GM19351 (cell line): ENCODE data around the gene CCDC71.

Experiments
- ATAC-seq: cut with Tn5 transposase; IDR thresholded peaks from one replicate; pipeline ENCODE4 v1.9.1; 2021; ENCODE audit warnings: mild to moderate bottlenecking, moderate library complexity; ENCODE audit not compliant: unreplicated experiment

Gene CCDC71

DNA sequence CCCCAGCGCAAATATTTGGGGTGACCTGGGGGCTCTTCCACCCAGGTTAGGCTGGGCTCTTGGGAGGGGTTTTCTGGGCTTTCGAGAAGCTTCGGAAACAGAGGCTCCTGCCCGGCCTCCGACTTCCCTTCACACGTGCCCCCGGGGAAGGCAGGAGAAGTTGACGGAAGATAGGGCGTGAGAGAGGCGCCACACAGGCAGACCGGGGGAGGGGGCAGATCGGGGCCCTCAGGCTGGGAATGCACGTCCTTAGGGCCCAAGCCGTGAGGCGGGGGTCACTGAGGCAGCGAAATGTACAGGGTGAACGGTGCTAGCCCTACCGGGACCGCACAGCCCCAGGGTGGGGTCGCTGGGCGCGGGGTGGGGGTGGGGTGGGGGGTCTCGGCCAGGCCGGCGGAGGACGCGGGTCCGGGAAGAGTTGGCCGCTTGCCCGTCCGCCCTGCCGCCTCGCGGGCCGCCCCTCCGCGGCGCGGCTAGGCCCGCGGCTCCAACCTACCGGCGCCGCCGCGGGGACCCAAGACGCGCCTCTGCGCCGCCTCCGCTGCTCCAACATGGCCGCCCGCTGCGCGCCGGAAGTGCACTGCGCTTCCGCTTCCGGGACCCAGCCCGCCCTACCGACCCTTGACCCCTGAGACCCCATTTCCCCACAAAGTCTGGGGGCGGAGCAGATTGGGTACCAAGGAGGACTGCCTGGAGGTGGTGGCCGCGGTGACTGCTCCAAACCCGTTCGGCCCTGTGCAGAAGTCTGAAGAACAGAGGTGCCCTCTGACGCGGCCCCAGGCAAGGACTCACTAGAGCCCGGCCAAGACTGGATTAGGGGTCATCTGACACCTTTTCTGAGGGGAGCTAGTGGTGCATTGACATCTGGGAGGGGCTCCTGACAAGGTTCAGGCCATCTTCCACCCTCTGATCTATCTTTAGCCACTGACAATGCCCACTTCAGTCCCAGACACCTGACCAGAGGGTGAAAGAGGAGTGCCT lies at the start of gene CCDC71:
TSS of gene CCDC71 (minus strand) at position 561 of the 981 bp plus-strand sequence. CDS start 2,123 bp downstream, outside the sequence.
- peak; percentile 74 for ATAC-seq

DNA sequence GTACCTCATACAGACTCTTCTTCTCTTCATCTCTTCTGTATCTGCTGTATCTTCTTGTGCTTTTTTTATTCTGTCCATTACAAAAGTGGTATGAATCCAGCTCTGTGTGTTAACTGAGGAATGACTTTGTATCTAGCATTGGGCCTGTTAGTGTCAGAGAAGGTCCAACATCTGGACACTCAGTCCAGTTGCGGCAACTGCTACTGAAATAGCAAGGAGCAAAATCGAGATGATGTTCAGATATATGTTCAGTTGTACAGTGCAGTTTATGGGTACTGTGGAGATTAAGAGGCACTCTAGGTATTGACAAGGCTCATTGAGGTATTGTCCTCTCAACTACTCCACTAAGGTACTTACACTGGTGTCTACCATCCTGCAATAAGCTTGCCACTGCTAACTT lies 47.9 kb upstream of the CCDC71 start:
- ATAC-seq: no peak

DNA sequence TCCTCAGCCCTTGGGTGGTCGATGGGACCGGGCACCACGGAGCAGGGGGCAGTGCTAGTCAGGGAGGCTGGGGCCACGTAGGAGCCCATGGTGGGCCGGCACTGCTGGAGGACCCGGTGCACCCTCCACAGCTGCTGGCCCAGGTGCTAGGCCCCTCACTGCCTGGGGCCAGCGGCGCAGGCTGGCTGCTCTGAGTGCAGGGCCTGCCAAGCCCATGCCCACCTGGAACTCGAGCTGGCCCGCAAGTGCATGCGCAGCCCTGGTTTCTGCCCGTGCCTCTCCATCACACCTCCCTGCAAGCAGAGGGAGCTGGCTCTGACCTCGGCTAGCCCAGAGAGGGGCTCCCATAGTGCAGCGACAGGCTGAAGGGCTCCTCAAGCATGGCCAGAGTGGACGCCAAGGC lies 47.4 kb upstream of the CCDC71 start:
- ATAC-seq: no peak

DNA sequence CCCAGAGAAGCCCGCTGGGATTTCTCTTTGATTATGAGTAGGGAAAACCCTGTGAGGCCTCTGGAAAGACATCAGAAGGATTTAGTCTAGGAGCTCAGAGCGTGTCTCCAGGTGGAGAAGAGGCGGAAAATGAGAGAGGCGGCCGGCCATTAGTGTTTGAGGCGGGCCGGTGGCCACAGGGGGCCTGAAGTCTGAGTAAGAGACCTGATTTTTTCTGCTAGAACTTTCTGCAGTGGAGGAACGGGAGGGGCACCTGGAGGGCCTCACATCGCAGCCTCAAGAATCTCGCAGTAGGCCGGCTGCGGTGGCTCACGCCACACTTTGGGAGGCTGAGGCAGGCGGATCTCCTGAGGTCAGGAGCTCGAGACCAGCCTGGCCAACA lies 33.8 kb upstream of the CCDC71 start:
- ATAC-seq: no peak

DNA sequence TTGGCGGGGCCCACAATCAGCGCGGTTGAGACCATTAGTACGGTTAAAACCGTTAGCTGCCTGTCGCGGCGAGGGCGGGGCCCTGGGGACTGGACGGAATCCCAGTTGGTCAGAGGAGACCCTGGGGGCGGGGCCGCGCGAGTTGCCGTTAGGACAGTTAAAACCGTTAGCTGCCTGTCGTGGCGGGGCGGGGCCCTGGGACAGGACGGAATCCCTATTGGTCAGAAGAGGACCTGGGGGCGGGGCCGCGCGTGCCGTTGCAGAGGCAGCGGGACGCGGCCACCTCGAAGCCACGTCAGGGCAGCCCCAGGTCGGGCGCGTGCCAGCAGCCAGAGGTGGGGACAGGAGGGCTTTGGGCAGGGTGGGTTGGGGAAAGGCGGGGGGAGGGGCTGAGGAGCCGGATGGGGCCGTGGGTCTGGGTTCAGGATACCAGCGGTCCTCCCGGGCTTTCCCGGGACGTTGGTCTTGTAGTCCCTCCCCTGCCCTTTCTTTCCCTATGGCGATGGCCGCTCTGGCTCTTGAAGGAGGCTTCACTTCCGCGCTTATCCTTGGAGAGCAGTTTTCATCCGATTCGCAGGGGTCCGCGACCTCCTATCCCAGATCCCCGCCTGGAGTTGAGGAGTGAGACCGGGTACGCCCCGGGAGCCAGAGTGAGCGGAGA lies 33.2 kb upstream of the CCDC71 start:
- ATAC-seq: no peak

DNA sequence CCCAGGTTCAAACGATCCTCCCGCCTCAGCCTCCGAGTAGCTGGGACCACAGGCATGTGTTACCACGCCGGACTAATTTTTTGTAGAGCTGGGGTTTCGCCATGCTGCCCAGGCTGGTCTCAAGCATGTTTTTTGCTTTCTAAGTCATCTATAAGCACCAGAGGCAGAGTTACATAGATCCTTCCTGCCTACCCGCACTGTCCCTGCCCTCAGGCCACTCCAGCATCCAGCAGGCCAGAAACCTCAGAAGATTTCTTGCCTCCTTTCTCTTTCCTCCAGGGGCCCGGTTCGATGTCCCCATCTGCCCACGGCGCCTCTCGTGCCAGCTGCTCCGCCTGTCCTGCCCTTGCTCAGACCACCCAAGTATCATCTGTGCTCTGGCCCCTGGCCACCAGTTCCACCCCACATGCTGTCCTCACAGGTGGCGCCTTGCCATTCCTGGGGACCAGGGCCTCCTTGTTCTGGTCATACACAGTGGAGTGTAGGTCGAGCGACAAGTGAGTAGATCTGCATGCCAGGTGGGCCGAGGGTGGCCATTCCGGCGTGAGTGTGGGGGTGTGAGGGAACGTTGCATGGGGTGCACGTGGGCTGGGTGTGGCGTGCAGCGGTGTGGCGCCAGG lies 32.6 kb upstream of the CCDC71 start:
- no peak for ATAC-seq

DNA sequence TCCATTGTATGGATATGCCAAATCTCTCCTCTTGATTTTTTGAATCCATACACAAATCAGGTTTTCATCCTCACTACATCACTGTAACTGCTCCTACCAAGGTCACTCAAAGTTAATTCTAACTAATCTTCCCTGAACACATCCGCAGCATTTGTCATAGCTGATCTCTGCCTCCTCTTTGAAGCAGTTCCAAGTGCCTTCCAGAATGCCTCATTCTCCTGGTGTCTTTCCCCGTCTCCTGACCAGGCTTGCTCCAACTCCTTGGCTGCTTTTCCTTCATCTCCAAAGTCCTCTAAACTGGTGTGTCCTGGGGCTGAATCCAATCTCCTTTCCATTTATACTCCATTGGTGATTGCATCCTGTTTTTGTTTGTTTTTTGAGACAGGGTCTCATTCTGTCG lies 32.0 kb upstream of the CCDC71 start:
- no peak for ATAC-seq

DNA sequence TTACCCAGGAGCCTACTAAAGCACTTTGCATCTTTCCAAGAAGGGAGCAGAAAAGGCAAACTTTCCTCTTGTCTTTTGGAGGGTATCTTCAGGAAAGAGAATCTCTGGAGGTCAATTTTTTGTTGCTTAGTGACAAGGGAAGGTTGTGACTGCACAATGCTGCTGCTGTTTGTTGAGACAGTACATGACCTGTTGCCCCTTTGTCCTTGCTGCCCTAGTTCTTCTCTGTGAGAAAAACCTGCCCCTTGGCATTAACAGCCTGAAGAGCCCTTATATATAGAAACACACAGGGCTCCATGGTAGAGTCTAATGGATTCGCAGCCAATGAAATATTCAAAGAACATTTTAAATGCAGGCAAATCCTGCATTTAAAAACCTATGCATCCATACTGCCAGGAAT lies 25.6 kb upstream of the CCDC71 start:
- no peak for ATAC-seq

DNA sequence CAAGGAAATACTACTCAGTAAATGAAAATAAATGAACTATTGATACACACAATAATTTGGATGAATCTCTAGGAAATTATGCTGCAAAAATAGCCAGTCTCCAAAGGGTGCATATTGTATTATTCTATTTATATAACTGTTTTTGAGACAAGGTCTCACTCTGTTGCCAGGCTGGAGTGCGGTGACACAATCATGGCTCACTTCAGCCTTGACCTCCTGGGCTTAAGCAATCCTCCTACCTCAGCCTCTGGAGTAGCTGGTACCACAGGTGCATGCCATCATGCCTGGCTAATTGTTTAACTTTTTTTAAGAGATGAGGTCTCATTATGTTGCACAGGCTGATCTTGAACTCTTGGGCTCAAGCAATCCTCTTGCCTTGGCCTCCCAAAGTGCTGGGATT lies 17.7 kb upstream of the CCDC71 start:
- no peak for ATAC-seq

DNA sequence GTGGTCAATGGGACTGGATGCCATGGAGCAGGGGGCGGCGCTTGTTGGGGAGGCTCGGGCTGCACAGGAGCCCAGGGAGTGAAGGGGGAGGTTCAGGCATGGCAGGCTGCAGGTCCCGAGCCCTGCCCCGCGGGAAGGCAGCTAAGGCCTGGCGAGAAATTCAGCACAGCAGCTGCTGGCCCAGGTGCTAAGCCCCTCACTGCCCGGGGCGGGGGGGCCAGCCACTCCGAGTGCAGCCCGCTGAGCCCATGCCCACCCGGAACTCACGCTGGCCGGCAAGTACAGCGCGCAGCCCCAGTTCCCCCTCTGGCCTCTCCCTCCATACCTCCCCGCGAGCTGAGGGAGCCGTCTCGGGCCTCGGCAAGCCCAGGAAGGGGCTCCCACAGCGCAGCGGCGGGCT lies 16.6 kb upstream of the CCDC71 start:
- no peak for ATAC-seq

DNA sequence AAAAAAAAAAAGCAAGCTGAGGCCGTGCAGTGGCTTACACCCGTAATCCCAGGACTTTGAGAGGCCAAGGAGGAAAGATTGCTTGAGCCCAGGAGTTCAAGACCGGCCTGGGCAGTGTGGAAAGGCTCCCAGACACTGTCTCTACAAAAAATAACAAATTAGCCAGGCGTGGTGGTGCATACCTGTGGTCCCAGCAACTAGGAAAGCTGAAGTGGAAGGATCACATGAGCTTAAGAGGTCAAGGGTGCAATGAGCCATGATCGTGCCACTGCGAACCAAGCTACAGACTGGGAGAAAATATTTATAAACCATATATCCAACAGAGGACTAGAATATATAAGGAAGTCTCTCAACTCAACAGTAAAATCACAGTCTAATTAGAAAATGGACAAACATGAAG lies 15.2 kb upstream of the CCDC71 start:
- ATAC-seq: no peak

DNA sequence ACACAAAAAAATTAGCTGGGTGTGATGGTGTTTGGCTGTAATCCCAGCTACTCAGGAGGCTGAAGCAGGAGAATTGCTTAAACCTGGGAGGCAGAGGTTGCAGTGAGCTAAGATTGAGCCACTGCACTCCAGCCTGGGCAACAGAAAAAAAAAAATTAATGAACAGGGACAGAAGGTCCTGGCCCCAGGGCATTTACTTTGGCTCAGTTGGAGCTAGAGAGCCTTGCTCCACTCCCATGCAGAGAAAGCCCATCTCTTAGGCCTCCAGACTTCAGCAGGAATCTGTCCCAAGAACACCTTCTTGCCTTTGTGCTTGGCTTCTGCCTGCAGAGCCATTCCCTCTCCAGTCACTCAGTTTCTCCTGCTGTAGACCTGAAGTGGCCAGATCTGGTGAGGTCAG lies 14.0 kb upstream of the CCDC71 start:
- ATAC-seq: no peak

DNA sequence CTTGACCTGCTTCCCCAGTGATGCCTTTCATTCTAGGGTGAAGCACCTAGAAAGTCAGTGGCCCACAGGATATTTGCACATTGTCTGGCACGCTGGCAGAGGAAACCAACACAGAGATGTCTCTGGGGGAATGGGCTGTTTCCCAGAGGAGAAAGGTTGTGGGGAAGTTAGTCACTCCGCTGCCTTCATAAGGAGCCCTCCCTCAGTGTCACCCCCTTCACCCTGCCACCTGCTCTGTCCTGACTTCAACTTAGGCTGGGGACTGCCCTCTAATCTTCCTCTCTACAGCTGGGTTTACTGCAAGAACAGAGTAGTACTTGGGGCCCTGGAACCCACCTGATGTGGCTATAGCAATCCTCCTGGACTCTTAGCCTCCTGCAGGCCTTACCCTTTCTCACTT lies 10.9 kb upstream of the CCDC71 start:
- no peak for ATAC-seq

DNA sequence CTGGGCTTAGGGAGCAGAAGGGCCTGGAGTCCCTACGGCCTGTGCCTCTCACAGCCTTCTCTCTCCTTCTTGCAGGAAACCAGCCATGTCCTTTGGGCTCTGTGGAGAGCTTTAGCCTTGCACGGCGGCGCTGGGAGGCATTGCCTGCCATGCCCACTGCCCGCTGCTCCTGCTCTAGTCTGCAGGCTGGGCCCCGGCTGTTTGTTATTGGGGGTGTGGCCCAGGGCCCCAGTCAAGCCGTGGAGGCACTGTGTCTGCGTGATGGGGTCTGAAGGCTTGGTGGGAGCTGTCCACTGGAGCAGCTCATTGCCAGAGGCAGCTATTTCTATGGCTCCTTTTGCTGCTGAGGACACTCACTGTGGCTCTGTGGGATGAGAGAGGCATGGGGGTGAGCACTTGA lies 9.4 kb upstream of the CCDC71 start:
- ATAC-seq: no peak

DNA sequence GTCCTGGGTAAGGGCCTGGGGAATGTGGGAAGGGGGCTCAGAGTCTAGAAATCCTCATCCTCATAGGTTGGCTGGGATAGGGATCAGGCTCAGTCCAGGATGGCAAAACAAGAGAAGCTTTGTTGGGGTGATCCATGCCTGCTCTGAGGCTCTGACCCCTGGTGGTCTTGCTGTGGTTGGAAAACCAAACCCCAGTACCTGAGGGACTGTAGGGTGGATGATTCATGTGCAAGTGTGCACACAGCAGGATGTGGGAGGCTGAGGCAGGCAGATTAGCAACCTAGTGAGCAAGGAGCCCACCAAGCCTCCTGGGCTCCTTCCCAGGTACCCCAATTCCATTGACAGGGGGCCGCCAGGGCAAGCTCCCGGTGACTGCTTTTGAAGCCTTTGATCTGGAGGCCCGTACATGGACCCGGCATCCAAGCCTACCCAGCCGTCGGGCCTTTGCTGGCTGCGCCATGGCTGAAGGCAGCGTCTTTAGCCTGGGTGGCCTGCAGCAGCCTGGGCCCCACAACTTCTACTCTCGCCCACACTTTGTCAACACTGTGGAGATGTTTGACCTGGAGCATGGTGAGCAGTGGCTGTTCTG lies 8.4 kb upstream of the CCDC71 start:
- ATAC-seq: no peak

DNA sequence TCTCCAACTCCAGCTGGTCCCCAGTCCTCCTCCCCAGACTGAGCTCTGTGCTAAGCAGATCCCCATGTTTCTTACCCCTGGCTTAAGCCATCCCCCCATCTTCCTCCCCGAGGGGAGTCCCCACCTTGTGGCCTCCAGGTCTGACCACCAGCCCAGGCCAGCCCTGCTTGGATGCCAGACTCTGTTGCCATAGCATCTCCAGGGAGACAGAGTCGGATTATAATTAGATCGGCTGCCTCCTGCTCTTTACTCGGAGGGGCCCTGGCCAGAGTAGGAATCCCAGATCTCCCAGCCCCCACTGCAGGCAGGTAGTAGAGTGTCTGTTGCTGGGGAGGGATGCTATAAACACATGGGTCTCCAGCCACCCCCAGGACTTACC lies 7.7 kb upstream of the CCDC71 start:
- no peak for ATAC-seq

DNA sequence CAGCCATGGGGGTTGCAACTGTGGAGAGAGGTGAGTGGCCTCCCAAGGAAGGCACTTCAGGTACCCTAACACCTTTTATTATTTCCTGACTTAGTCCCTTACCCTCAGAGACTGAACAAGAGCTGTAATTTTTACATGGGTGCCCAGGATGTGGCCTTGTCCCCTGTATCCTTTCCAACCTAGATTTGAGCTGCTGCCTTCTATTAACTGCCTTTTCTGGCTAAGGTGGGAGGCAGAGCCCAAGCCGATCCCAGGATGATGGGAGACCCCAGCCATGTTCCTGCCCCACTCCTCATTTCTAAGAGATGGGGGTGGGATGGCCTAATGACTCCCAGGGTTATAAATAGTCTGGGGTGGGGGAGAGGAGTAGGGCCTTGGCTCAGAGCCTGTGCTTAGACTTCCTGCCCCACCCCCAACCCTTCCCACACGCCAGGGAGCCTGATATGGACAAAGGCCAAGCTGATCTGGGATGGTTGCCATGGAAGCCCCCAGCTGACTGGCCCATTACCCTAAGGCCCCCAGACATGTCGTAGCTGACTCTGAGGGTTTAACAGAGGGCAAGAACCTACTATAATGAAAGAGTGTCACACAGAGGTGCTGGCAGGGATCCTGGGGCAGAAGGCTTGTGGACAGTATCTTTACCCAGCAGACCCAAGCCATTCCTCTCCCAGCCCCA lies 7.1 kb upstream of the CCDC71 start:
- ATAC-seq: no peak

DNA sequence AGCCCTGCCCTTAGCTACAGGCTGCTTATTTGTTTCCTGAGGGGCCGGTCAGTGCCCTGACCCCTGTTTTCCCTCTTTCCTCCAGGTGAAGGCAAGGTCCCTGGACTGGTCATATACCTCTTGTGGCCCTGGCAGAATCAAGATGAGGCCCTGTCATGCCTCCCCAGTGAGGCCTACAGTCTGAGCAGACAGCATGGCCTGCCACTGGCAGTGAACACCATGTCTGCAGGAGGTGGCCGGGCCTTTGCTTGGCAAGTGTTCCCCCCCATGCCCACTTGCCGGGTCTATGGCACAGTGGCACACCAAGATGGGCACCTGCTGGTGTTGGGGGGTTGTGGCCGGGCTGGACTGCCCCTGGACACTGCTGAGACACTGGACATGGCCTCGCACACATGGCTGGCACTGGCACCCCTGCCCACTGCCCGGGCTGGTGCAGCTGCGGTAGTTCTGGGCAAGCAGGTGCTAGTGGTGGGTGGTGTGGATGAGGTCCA lies 6.5 kb upstream of the CCDC71 start:
- no peak for ATAC-seq

DNA sequence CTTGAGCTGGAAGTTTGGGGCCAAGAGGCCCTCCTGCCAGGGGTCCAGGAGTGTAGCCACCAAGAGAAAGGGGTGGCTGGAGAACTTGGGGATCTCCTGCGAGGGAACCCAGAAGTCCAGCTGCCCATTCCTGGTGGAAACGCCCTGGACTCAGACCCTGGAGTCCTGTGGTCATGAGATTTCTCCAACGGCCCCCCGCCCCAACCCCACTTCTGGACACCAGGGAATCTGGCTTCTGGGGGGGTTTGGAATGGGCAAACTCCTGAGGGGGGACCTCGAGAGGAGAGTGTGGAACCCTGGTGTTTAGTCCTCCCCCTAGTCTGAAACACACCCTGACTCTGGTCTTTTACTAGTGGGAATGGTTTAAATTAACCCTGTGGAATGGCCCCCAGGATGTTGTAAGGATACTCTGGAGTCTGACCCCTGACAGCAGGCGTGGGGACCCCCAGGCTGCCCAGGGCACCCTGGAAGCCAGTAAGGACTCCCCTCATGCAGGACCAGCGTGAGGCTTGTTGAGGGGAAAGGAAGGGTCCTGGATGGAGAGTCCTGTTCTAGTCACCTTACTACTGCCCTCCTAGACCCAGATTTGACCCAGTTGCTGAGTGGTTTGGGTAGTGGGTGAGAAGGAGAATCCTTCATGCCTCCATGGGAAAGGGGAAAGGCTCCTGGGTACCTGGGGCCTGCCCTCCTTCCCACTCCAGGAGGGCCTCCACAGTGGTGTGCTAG lies 5.8 kb upstream of the CCDC71 start:
- ATAC-seq: no peak

DNA sequence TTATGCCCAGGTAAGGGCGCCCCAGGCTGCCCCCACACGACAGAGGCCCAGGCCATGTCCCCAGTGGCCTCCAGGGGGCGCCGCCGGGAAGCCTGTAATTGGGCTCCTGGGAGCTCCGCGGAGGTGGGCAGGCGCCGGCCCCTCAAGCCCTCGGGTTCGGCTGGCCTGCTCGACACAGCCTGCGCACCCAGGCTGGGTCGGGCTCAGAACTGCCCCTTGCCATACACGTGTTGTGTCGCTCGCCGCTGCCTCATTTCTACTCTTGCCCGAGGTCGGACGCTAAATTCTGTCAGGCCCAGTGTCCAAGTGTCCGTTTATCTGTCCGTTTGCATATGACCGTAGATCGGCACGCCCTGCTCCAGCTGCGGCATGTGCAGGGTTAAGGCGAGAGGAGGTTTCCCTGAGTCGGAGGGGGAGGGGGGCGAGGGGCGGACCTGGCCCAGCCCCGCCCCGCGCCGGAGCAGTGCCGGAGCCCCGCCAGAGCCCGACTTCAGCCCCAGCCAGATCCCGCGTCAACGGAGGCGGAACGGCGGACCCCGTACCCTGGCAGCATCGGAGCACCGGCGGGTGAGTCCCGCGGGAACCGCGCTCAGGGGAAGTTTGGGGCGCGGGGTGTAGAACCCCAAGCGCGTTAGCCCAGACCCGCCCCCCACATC lies 5.1 kb upstream of the CCDC71 start, which contains the start of gene KLHDC8B:
TSS of gene KLHDC8B (plus strand) at position 480 of the 656 bp plus-strand sequence. CDS start 1,172 bp downstream, outside the sequence.
- ATAC-seq: peak; percentile 76
